GM12878 (cell line): Measurements from ENCODE around the gene CAMTA1. TPM values are rescaled to one million over a fixed set of nuclear protein-coding genes. Genes with fewer than 3 reads are reported as not detected.

ENCODE experiments used
- ATAC-seq: fragments of 200-7000 bp; cut with Tn5 transposase; 3 replicates; pipeline ENCODE4 v1.9.1; 2020; ENCODE audit warnings: mild to moderate bottlenecking, moderate library complexity
- BruUV-seq: library from RNA; stranded (reverse); fragments of 400-500 nt; replicated peaks from 2 replicates; lab custom pipeline; 2021; lab: Mats Ljungman, UMichigan
- CTCF ChIA-PET: fragments of 300-600 bp; sonication (Branson Sonifier 250); formaldehyde crosslinking; extraction: SDS; loops from one replicate; lab custom pipeline; 2021; ENCODE audit warnings: inconsistent platforms; lab: Yijun Ruan, JAX
- POLR2A ChIA-PET: fragments of 350-600 bp; formaldehyde crosslinking; extraction: SDS; loops from one replicate; lab custom pipeline; 2021; ENCODE audit warnings: inconsistent platforms; lab: Charles Lee
- RAD21 ChIA-PET: fragments of 300-600 bp; sonication (Branson Sonifier 250); formaldehyde crosslinking; loops from one replicate; lab custom pipeline; 2023; ENCODE audit warnings: antibody characterized with exemption; ENCODE audit not compliant: unreplicated experiment; lab: Charles Lee
- SMC1A ChIA-PET: fragments of 300-600 bp; sonication (Branson Sonifier 250); formaldehyde crosslinking; loops from one replicate; lab custom pipeline; 2023; ENCODE audit not compliant: unreplicated experiment, uncharacterized antibody; lab: Charles Lee
- DNase-seq: peaks from one replicate; pipeline ENCODE4 v3.0.0-alpha.2; 2011; ENCODE audit warnings: low read depth, low spot score
- FAIRE-seq: peaks from 3 replicates; lab custom pipeline; 2011; peaks lifted over from hg19 to GRCh38; lab: Jason Lieb, UNC
- H2AFZ ChIP-seq: 2 replicates; pipeline ENCODE4 v1.6.0; 2011; ENCODE audit warnings: low read depth, low read length, control low read depth; ENCODE audit not compliant: control insufficient read depth
- H3K27ac ChIP-seq: 2 replicates; pipeline ENCODE4 v1.5.1; 2011; ENCODE audit warnings: control low read depth; ENCODE audit not compliant: control insufficient read depth, insufficient read depth
- H3K27me3 ChIP-seq, 2 experiments: replicated peaks in 1 of 2; 2 replicates each; pipeline versions ENCODE4 v1.6.0 to v1.6.1; 2011; ENCODE audit warnings: low read length in 1 of 2; ENCODE audit not compliant: control insufficient read depth in 2 of 2, insufficient read depth in 2 of 2
- H3K36me3 ChIP-seq, 2 experiments: 2 replicates each; pipeline ENCODE4 v1.5.1; 2011; ENCODE audit warnings: low read length in 1 of 2; ENCODE audit not compliant: control insufficient read depth in 2 of 2, insufficient read depth in 2 of 2
- H3K4me1 ChIP-seq: 2 replicates; pipeline ENCODE4 v1.6.1; 2011; ENCODE audit warnings: mild to moderate bottlenecking, low read length, moderate library complexity, mixed read lengths; ENCODE audit not compliant: control insufficient read depth, insufficient read depth
- H3K4me2 ChIP-seq: 2 replicates; pipeline ENCODE4 v1.6.0; 2011; ENCODE audit warnings: control low read depth; ENCODE audit not compliant: control insufficient read depth, insufficient read depth
- H3K4me3 ChIP-seq: fragments of 200-600 bp; sonication (generic); 2 replicates; pipeline ENCODE4 v1.5.1; 2016
- H3K79me2 ChIP-seq: 2 replicates; pipeline ENCODE4 v1.6.0; 2011; ENCODE audit warnings: low read length; ENCODE audit not compliant: control insufficient read depth, insufficient read depth
- H3K9ac ChIP-seq: 2 replicates; pipeline ENCODE4 v1.8.0; 2011; ENCODE audit warnings: low read length, control low read depth, mixed read lengths; ENCODE audit not compliant: control insufficient read depth, insufficient read depth
- H3K9me3 ChIP-seq: replicated peaks from 3 replicates; pipeline ENCODE4 v1.5.1; 2011; ENCODE audit warnings: mild to moderate bottlenecking, low read length; ENCODE audit not compliant: control insufficient read depth, insufficient read depth
- H4K20me1 ChIP-seq: 2 replicates; pipeline ENCODE4 v1.6.0; 2011; ENCODE audit not compliant: control insufficient read depth, insufficient read depth
- CHD2 ChIP-seq: IDR thresholded peaks from 2 replicates; pipeline ENCODE4 v1.6.1; 2011; ENCODE audit warnings: low read depth, low read length, improper control_type of control experiment, borderline replicate concordance
- E4F1 ChIP-seq: fragments of 450-650 bp; IDR thresholded peaks from 2 replicates; pipeline ENCODE4 v1.6.1; 2018; ENCODE audit warnings: borderline replicate concordance, mild to moderate bottlenecking; ENCODE audit not compliant: partially characterized antibody
- EP300 ChIP-seq, 2 experiments: fragments of 150-350 bp in 1 of 2; IDR thresholded peaks; 2 replicates each; pipeline ENCODE4 v1.6.1; 2011 to 2012; ENCODE audit warnings: low read depth in 2 of 2, low read length in 2 of 2, borderline replicate concordance in 1 of 2, improper control_type of control experiment in 1 of 2, inconsistent platforms in 1 of 2; ENCODE audit not compliant: control insufficient read depth in 1 of 2
- MEF2B ChIP-seq: fragments of 450-650 bp; IDR thresholded peaks from 2 replicates; pipeline ENCODE4 v1.6.1; 2018; ENCODE audit warnings: mild to moderate bottlenecking, moderate library complexity; ENCODE audit not compliant: partially characterized antibody, poor library complexity, severe bottlenecking
- PML ChIP-seq: IDR thresholded peaks from 2 replicates; pipeline ENCODE4 v1.6.1; 2012; ENCODE audit warnings: low read length, inconsistent platforms
- RAD51 ChIP-seq: fragments of 450-650 bp; IDR thresholded peaks from 2 replicates; pipeline ENCODE4 v1.6.1; 2016; ENCODE audit warnings: moderate library complexity, mild to moderate bottlenecking, inconsistent platforms
- SIN3A ChIP-seq: IDR thresholded peaks from 2 replicates; pipeline ENCODE4 v1.6.1; 2012; ENCODE audit warnings: low read depth, low read length, improper control_type of control experiment
- TBL1XR1 ChIP-seq: IDR thresholded peaks from 2 replicates; pipeline ENCODE4 v1.6.1; 2012; ENCODE audit warnings: low read depth, low read length, improper control_type of control experiment
- TCF3 ChIP-seq: IDR thresholded peaks from 2 replicates; pipeline ENCODE4 v1.6.1; 2012; ENCODE audit warnings: low read depth, mild to moderate bottlenecking, low read length, borderline replicate concordance; ENCODE audit not compliant: insufficient read depth
- WRNIP1 ChIP-seq: IDR thresholded peaks from 2 replicates; pipeline ENCODE4 v1.6.1; 2011; ENCODE audit warnings: low read depth, low read length, improper control_type of control experiment, borderline replicate concordance
- WGBS: methylation state at CpG from one replicate; pipeline ENCODE4 v1.1.6; 2016; ENCODE audit warnings: low lambda C conversion rate; ENCODE audit not compliant: insufficient replicate concordance, insufficient coverage; ENCODE audit errors: missing lambda C conversion rate; 5-methylcytosine and 5-hydroxymethylcytosine counted together
- in situ Hi-C: fragments of 300-500 bp; cut with MboI; formaldehyde crosslinking; loops from 9 replicates; pipeline ENCODE4 v1.14.3; 2018; ENCODE audit warnings: mixed read lengths
- intact Hi-C: fragments of 100-400 bp; cut with micrococcal nuclease; formaldehyde crosslinking; loops from one replicate; pipeline ENCODE4 v1.14.2; 2022; ENCODE audit not compliant: unreplicated experiment
- polyA plus RNA-seq, 11 experiments: library from polyadenylated mRNA; depleted of rRNA in 4 of 11; unstranded in 6 of 11; stranded (reverse) in 5 of 11; fragments of >200 nt; fragmentation: Nextera tagmentation in 4 of 11; fragmentation: Illumina TruSeq in 1 of 11; extraction: Ambion mirVana in 4 of 11; extraction: Trizol in 1 of 11; gene quantifications; 1 replicate in 1 of 11; 2 replicates in 10 of 11; pipeline versions ENCODE4 v1.2.1 to v1.2.3, GENCODE V29; 2011 to 2016; ENCODE audit warnings: inconsistent platforms in 2 of 11, missing spikeins in 2 of 11, low read depth in 1 of 11
- total RNA-seq, 4 experiments: library from RNA; depleted of rRNA in 3 of 4; stranded (reverse); fragments of >200 nt in 3 of 4; fragmentation: Illumina TruSeq in 1 of 4; extraction: Trizol in 1 of 4; gene quantifications; 2 replicates each; pipeline versions ENCODE4 v1.2.1 to v1.2.3, GENCODE V29; 2013 to 2021
- TF ChIP-seq, protein P1 (sequence below): IDR thresholded peaks from 2 replicates; pipeline ENCODE4 v1.6.1; 2011; ENCODE audit warnings: low read depth, low read length, improper control_type of control experiment, borderline replicate concordance
- TF ChIP-seq, protein P2 (sequence below): fragments of 450-650 bp; IDR thresholded peaks from 2 replicates; pipeline ENCODE4 v1.6.1; 2017; ENCODE audit warnings: mild to moderate bottlenecking, moderate library complexity
- TF ChIP-seq, protein P3 (sequence below): fragments of 450-650 bp; IDR thresholded peaks from 2 replicates; pipeline ENCODE4 v1.6.1; 2017; ENCODE audit warnings: mild to moderate bottlenecking, low read depth, inconsistent platforms; ENCODE audit not compliant: poor library complexity, severe bottlenecking

Gene CAMTA1
- total and polyA plus RNA-seq, 10 of the 15 experiments (the other 5 are each of a cell fraction or from before 2014, with no cell fraction given), result 37.7 to 148 (median 76.4) TPM

GRCh38 chr1:6956488-6957159 lies 171.4 kb downstream of the CAMTA1 start:
- CTCF ChIA-PET, result no interaction called here
- intact Hi-C loops, result no loop called here
- no peaks in the 10 kb centered on the region for H4K20me1 ChIP-seq
- POLR2A ChIA-PET, result no interaction called here
- FAIRE-seq (no peak), DNase-seq (no peak), ATAC-seq (no peak)
- H3K4me2 ChIP-seq, result no peak overlapping the region
- no peaks in the 10 kb centered on the region for H3K9me3 ChIP-seq
- SMC1A ChIA-PET, result no interaction called here
- no peaks in the 10 kb centered on the region for H3K79me2 ChIP-seq
- H3K27me3 ChIP-seq, result peaks cover 0 to 3% of the 10 kb centered on the region in 2 experiments; a peak in 2 of 4 replicates
- no peak overlapping the region for H3K9ac ChIP-seq
- no peaks in the 10 kb centered on the region for H3K36me3 ChIP-seq
- H3K4me1 ChIP-seq, result no peaks in the 10 kb centered on the region
- no peak overlapping the region for H3K27ac ChIP-seq
- in situ Hi-C loops, result no loop called here
- BruUV-seq, result no TSS peak
- 30% methylated on average over 11 of the region's 11 CpGs for WGBS
- H2AFZ ChIP-seq, result no peak overlapping the region
- no peak overlapping the region for H3K4me3 ChIP-seq
- RAD21 ChIA-PET, result no interaction called here
- TF ChIP-seq PML (no peak), TBL1XR1 (no peak), EP300 (IDR thresholded peaks at IDR 0.05; ENCODE audit: borderline replicate concordance in 1 of 2, control insufficient read depth in 1 of 2, low read depth in 2 of 2, low read length in 2 of 2) (no peak), E4F1 (no peak), WRNIP1 (no peak), TCF3 (no peak), MEF2B (no peak), SIN3A (no peak), RAD51 (no peak), CHD2 (no peak)
- TF ChIP-seq, protein P1, sequence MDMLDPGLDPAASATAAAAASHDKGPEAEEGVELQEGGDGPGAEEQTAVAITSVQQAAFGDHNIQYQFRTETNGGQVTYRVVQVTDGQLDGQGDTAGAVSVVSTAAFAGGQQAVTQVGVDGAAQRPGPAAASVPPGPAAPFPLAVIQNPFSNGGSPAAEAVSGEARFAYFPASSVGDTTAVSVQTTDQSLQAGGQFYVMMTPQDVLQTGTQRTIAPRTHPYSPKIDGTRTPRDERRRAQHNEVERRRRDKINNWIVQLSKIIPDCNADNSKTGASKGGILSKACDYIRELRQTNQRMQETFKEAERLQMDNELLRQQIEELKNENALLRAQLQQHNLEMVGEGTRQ, result no peak
- TF ChIP-seq, protein P2, sequence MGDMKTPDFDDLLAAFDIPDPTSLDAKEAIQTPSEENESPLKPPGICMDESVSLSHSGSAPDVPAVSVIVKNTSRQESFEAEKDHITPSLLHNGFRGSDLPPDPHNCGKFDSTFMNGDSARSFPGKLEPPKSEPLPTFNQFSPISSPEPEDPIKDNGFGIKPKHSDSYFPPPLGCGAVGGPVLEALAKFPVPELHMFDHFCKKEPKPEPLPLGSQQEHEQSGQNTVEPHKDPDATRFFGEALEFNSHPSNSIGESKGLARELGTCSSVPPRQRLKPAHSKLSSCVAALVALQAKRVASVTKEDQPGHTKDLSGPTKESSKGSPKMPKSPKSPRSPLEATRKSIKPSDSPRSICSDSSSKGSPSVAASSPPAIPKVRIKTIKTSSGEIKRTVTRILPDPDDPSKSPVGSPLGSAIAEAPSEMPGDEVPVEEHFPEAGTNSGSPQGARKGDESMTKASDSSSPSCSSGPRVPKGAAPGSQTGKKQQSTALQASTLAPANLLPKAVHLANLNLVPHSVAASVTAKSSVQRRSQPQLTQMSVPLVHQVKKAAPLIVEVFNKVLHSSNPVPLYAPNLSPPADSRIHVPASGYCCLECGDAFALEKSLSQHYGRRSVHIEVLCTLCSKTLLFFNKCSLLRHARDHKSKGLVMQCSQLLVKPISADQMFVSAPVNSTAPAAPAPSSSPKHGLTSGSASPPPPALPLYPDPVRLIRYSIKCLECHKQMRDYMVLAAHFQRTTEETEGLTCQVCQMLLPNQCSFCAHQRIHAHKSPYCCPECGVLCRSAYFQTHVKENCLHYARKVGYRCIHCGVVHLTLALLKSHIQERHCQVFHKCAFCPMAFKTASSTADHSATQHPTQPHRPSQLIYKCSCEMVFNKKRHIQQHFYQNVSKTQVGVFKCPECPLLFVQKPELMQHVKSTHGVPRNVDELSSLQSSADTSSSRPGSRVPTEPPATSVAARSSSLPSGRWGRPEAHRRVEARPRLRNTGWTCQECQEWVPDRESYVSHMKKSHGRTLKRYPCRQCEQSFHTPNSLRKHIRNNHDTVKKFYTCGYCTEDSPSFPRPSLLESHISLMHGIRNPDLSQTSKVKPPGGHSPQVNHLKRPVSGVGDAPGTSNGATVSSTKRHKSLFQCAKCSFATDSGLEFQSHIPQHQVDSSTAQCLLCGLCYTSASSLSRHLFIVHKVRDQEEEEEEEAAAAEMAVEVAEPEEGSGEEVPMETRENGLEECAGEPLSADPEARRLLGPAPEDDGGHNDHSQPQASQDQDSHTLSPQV, result no peak
- TF ChIP-seq, protein P3, sequence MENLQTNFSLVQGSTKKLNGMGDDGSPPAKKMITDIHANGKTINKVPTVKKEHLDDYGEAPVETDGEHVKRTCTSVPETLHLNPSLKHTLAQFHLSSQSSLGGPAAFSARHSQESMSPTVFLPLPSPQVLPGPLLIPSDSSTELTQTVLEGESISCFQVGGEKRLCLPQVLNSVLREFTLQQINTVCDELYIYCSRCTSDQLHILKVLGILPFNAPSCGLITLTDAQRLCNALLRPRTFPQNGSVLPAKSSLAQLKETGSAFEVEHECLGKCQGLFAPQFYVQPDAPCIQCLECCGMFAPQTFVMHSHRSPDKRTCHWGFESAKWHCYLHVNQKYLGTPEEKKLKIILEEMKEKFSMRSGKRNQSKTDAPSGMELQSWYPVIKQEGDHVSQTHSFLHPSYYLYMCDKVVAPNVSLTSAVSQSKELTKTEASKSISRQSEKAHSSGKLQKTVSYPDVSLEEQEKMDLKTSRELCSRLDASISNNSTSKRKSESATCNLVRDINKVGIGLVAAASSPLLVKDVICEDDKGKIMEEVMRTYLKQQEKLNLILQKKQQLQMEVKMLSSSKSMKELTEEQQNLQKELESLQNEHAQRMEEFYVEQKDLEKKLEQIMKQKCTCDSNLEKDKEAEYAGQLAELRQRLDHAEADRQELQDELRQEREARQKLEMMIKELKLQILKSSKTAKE, result no peak
